ENCODE data around the gene SLC66A2. TPM values are rescaled to one million over a fixed set of nuclear protein-coding genes. Genes with fewer than 3 reads are reported as not detected.

The SLC66A2 gene
- total and polyA plus RNA-seq, 8 donors = 19.6 to 36.1 (median 22.6) TPM

DNA sequence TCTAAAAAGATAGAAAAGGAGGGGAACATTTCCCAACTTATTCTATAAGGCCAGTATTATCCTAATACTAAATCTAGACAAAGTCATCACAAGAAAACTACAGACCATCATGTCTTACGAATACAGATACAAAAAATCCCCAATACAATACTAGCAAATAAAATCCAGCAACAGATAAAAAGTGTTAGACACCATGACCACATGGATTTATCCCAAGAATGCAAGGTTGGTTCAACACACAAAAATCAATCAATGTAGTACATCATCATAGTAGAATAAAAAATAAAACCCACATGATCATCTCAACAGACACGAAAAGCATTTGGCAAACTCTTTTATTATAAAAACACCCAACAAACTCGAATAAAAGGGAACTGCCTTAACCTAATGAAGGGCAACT, 18.5 kb downstream of the SLC66A2 start:
- Histone ChIP-seq H3K4me3 (no peak overlapping the region), H3K27me3 (no peaks in the 10 kb centered on the region), H3K9me3 (peaks cover 0 to 4% (median 0%) of the 10 kb centered on the region in 4 donors), H3K27ac (no peak overlapping the region), H3K4me1 (peaks cover 0 to 13% (median 12%) of the 10 kb centered on the region in 3 donors), H3K36me3 (peaks cover 0 to 5% (median 0%) of the 10 kb centered on the region in 3 donors)
- intact Hi-C loops (cut with DNase I) = loop anchor here in 1 of 3 donors (10.0 kb wide), 1 partner anchor 222 kb away; no protein-coding TSS in a partner anchor
- TF ChIP-seq, protein P1, sequence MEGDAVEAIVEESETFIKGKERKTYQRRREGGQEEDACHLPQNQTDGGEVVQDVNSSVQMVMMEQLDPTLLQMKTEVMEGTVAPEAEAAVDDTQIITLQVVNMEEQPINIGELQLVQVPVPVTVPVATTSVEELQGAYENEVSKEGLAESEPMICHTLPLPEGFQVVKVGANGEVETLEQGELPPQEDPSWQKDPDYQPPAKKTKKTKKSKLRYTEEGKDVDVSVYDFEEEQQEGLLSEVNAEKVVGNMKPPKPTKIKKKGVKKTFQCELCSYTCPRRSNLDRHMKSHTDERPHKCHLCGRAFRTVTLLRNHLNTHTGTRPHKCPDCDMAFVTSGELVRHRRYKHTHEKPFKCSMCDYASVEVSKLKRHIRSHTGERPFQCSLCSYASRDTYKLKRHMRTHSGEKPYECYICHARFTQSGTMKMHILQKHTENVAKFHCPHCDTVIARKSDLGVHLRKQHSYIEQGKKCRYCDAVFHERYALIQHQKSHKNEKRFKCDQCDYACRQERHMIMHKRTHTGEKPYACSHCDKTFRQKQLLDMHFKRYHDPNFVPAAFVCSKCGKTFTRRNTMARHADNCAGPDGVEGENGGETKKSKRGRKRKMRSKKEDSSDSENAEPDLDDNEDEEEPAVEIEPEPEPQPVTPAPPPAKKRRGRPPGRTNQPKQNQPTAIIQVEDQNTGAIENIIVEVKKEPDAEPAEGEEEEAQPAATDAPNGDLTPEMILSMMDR (IDR thresholded peaks at IDR 0.05) = no peak
- no peak for DNase-seq
- WGBS, 2 donors = 96 to 97% methylated on average over 3 of the region's 3 CpGs
- FAIRE-seq = no peak
- ATAC-seq = no peak

DNA sequence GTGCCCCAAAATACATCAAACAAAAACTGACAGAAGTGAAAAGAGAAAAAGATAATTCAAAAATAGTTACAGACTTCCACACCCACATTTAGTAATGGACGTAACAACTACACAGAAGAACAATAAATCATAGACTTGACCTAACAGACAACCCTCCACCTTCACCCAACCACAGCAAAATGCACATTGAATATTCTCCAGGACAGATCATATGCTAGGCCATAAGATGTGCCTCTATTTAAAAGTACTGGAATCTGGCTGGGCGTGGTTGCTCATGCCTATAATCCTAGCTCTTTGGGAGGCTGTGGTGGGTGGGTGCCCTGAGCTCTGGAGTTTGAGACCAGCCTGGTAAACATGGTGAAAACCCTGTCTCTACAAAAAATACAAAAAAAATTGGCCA, 20.0 kb downstream of the SLC66A2 start:
- DNase-seq = peak in 1 of 6 donors; percentile 13

DNA sequence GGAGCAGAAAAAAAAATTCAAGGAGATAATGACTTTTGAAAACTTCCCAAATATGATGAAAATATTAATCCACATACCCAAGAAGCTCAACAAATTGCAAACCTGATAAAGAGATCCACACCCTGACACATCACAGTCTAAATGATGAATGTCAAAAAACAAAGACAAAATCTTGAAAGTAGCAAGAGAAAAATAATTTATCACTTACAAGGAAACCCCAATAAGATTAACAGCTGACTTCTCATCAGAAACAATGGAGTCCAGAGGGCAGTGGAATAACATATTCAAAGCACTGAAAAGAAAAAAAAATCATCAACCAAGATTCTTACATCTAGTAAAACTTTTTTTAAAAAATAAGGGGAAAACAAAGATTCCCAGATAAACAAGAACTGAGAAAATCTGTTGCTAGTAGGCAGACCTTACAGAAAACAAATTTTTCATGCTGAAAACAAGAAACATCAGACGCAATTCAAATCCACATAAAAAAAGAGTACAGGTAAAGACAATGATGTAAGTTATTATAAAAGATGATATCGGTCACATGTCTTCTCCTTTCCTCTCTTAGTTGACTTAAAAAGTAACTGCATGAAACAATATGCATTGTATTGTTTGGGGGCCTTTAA, 21.3 kb downstream of the SLC66A2 start:
- H3K4me1 ChIP-seq = peaks cover 0 to 22% (median 20%) of the 10 kb centered on the region in 3 donors
- WGBS, 2 donors = 98 to 99% methylated on average over 2 of the region's 2 CpGs
- no peak overlapping the region for H3K4me3 ChIP-seq
- TF ChIP-seq, protein P1 (IDR thresholded peaks at IDR 0.05) = no peak
- no peak for DNase-seq
- peaks cover 0 to 4% (median 0%) of the 10 kb centered on the region in 4 donors for H3K9me3 ChIP-seq
- ATAC-seq = no peak
- no peak for FAIRE-seq
- no peaks in the 10 kb centered on the region for H3K27me3 ChIP-seq
- H3K27ac ChIP-seq = no peak overlapping the region
- peaks cover 0 to 5% (median 0%) of the 10 kb centered on the region in 3 donors for H3K36me3 ChIP-seq
- intact Hi-C loops (cut with DNase I) = loop anchor here in 1 of 3 donors (10.0 kb wide), 1 partner anchor 225 kb away; no protein-coding TSS in a partner anchor

More for the DNA sequence above, 20.0 kb downstream of the SLC66A2 start:
- Histone ChIP-seq H3K9me3 (peaks cover 0 to 4% (median 0%) of the 10 kb centered on the region in 4 donors), H3K36me3 (peaks cover 0 to 5% (median 0%) of the 10 kb centered on the region in 3 donors), H3K27ac (no peak overlapping the region), H3K4me1 (peaks cover 0 to 18% (median 18%) of the 10 kb centered on the region in 3 donors), H3K4me3 (no peak overlapping the region), H3K27me3 (no peaks in the 10 kb centered on the region)
- WGBS, 2 donors = 97 to 100% methylated on average over 2 of the region's 2 CpGs
- intact Hi-C loops (cut with DNase I) = loop anchor here in 1 of 3 donors (10.0 kb wide), 1 partner anchor 223 kb away; no protein-coding TSS in a partner anchor
- ATAC-seq = no peak
- FAIRE-seq = no peak
- TF ChIP-seq, protein P1 (IDR thresholded peaks at IDR 0.05) = no peak

DNA sequence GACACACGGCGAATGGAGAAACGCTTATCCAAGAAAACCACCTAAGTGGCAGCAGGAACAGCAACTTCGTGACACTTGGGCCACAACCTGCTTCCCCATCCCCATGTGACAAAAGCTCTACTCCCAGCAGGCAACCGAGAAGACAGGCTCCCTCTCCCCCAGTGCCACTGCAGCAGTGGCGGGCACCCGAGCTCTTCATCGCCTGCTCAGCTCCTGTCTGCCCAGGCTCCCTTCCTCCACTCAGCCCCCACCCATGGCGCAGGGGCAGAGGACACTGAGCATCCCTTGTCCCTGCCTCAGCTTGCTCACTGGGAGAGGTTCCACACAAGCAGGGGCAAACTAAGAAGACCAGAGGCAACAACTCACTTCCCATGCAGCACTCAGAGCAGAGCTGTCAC, 22.9 kb downstream of the SLC66A2 start:
- TF ChIP-seq, protein P1 (IDR thresholded peaks at IDR 0.05) = no peak
- Histone ChIP-seq H3K36me3 (peaks cover 0 to 5% (median 0%) of the 10 kb centered on the region in 3 donors), H3K4me1 (peaks cover 7 to 18% (median 15%) of the 10 kb centered on the region in 3 donors), H3K27me3 (no peaks in the 10 kb centered on the region), H3K9me3 (peaks cover 0 to 4% (median 0%) of the 10 kb centered on the region in 4 donors), H3K4me3 (no peak overlapping the region), H3K27ac (no peak overlapping the region)
- FAIRE-seq (no peak), ATAC-seq (no peak), DNase-seq (peak in 4 of 6 donors; percentile 1 to 44 (median 14))
- WGBS, 2 donors = 97 to 100% methylated on average over 9 of the region's 9 CpGs
- intact Hi-C loops (cut with DNase I) = no loop called here

Measured in pancreas (tissue), 10 donors.